GOT3 (cell line): ENCODE data around the gene GPATCH1.
"Not testable (repeated sequence)": the region's sequence is repeated elsewhere in the genome, so short reads cannot be mapped to it uniquely, and the experiment has no call there.

Experiments used
- DNase-seq: peaks from one replicate; lab custom pipeline; 2025; ENCODE audit warnings: mixed read lengths; lab: John Stamatoyannopoulos, UW

Gene GPATCH1

DNA sequence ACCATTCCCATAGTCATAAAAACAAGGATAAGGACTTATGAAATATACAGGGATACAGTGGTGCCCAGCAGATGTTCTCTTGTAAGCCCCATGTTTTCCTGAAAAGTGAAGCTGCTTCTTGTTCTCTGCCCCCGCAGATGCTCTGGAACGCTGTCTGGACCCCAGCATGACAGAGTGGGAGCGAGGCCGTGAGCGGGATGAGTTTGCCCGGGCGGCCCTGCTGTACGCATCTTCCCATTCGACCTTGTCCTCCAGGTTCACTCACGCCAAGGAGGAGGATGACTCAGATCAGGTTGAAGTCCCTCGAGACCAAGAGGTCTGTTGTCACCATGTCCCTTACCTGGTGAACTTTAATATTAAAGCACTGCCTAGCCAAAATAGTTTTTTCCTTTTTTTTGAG lies 30.6 kb downstream of the GPATCH1 start:
- DNase-seq, result no peak

- no peak for DNase-seq
These were observed 33.3 kb downstream of the GPATCH1 start for GRCh38 chr19:33114312-33114711.

DNA sequence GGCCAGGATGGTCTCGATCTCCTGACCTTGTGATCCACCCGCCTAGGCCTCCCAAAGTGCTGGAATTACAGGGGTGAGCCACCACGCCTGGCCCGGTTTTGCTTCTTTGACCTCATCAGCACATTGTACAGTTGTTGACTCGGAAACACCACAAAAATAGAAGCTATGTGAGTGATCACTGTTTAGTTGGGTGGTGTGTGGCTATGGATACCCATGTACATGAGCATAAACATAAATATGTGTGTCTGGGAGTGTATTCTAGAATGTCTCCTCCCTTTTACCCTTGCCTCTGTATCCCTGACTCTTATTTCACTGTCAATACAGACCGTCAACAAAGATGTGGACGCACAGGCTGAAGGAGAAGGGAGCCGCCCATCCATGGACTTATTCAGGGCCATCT lies 36.5 kb downstream of the GPATCH1 start:
- DNase-seq, result no peak

GRCh38 chr19:33118643-33119042 lies 37.7 kb downstream of the GPATCH1 start:
- DNase-seq, result no peak

- no peak for DNase-seq
These were observed 43.5 kb downstream of the GPATCH1 start for GRCh38 chr19:33124207-33125098.

- DNase-seq, result no peak
These were observed 45.0 kb downstream of the GPATCH1 start for GRCh38 chr19:33125929-33126388.

DNA sequence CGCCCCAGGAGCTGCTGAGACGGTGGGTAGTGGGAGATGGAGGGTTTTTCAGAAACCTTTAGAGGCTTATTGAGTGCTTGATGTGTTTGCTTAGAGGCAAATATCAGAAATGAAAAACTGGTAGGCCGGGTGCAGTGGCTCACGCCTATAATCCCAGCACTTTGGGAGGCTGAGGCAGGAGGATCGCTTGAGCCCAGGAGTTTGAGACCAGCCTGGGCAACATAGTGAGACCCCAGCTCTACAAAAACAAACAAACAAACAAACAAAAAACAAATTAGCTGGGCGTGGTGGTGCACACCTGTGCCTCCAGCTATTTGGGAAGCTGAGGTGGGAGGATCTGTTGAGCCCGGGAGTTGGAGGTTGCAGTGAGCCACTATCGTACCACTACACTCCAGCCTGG lies 45.7 kb downstream of the GPATCH1 start:
- DNase-seq, result not testable (repeated sequence)

- no peak for DNase-seq
These were observed 48.9 kb downstream of the GPATCH1 start for GRCh38 chr19:33129901-33130300.

DNA sequence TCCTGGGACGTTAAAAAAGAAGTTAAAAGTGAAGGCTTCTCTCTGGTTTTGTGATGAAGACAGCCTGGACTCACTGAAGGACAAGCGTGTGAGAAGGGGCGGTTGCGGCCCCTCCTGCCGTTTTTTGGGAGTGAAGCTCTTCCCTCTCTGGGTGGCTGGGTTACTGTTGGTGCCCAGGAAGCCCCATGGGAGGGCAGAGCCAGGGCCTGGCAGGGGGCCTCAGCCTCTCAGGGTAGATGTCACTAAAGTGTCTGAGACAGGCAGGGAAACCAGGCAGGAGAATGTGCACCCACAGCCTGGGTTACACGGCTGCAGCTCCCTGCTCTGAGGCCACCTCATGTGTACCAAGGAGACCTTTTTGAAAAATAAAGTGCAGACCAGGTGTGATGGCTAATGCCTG lies 49.5 kb downstream of the GPATCH1 start:
- DNase-seq, result no peak

GRCh38 chr19:33132021-33132420 lies 51.0 kb downstream of the GPATCH1 start, which contains the start of gene WDR88:
Gene WDR88, plus strand, starts transcription at chr19:33132114. Its CDS starts 56 bp downstream, at chr19:33132170.
- no peak for DNase-seq

DNA sequence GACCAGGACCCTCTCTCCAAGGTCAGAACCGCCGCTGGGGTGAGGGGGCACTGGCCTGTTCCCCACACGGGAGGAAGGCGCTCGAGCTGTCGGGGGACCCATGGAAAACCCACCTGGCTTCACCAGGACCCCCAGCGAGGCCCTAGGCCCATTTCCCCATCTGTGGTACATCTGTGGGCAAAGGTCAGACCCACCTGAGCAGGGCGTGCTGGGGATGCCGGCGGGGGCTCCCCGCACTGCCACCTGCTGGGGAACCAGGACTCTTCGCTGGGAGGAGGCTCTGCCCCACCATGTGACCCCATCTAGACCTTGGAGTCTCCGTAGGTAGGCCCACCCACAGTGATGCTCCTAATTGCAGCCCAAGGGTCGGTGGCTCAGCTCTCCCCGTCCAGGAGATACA lies 51.4 kb downstream of the GPATCH1 start:
- DNase-seq, result no peak

GRCh38 chr19:33133438-33134031 lies 52.6 kb downstream of the GPATCH1 start:
- no peak for DNase-seq

DNA sequence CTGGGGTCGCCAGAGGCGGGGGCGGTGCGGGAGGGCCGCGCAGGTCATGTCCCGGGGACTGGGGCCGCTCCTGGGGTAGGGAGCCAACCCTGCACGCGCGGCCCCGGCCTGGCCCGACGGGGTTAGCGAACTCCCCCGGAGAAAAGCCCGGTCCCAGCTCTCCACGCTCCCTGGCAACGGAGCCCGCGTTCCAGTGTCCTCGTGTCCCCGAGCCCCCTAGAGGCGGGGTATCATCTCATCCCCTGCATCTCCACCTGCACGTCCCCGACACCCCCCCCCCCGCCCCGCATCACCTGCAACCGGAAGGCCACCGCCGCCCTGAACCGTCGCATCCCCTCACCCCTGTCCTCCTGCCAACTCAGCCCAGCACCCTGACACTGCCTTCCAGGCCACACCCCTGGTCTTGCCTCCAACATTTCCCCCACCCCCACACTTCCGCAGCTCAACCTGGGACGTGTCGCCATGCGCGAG lies 53.6 kb downstream of the GPATCH1 start:
- DNase-seq, result no peak

- no peak for DNase-seq
These were observed 58.2 kb downstream of the GPATCH1 start for GRCh38 chr19:33139165-33139564.

DNA sequence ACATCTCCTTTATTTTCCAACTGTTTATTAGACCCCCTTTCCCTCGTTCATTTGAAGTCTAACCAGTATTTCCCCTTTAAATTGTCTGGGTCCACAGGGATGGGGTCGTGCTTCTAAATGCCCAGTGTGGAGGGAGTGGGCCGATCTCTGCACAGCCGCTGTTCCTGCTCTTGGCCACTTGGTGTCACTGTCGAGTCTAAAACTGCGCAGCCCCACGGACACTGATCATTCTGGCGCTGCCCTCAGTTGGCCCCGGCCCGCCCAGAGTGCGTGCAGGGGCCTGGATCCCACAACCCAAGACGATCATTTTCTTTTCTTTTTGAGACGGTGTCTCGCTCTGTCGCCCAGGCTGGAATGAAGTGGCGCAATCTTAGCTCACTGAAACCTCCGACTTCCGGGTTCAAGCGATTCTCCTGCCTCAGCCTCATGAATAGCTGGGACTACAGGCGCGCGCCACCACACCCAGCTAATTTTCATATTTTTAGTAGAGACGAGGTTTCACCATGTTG lies 63.0 kb downstream of the GPATCH1 start:
- no peak for DNase-seq

DNA sequence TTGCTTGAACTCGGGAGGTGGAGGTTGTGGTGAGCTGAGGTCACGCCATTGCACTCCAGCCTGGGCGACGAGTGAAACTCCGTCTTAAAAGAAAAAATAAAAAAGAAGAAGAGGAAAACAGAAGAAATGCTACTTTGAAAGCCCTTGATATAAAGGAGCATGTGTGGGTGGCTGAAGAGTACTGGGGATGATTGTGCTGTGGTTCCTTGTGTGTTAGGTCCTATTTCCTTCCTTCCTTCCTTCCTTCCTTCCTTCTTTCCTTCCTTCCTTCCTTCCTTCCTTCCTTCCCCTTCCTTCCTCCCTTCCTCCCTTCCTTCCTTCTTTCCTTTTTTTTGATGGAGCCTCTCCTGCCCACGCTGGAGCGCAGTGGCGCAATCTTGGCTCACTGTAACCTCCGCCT lies 65.2 kb downstream of the GPATCH1 start:
- no peak for DNase-seq

- DNase-seq, result no peak
These were observed 66.6 kb downstream of the GPATCH1 start for GRCh38 chr19:33147538-33147937.

DNA sequence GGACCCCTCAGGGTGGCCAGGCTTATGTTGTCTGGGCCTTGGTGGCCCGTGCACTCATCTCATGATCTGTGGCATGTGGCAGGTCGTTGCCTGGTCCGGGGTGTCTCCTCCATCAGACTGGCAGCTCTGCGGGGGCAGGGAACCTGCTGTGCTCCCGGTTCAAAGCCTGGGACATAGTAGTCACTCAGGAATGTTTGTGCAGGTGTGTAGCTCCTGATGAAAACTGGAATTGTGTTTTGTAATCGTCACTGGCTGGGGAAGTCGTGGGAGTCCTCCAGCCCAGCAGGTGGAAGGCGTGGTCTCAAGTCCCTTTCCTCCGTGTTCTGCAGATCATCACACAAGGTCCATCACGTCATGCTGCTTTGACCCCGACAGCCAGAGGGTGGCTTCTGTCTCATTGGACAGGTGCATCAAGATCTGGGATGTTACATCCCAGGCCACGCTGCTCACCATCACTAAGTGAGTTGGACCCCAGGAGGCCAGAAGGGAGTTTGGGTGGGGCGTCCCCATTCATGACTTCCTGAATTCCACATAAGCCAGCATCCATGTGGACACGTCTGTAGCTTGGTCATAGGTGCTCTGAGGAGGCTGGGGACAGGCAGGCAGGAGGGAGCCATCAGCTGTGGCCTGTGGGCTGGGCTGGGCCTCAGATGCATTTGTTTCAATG lies 70.0 kb downstream of the GPATCH1 start:
- no peak for DNase-seq

- DNase-seq, result no peak
These were observed 71.2 kb downstream of the GPATCH1 start for GRCh38 chr19:33152176-33152575.

- DNase-seq, result not testable (repeated sequence)
These were observed 71.6 kb downstream of the GPATCH1 start for GRCh38 chr19:33152625-33153024.

- DNase-seq, result not testable (repeated sequence)
These were observed 73.3 kb downstream of the GPATCH1 start for GRCh38 chr19:33154313-33154712.

DNA sequence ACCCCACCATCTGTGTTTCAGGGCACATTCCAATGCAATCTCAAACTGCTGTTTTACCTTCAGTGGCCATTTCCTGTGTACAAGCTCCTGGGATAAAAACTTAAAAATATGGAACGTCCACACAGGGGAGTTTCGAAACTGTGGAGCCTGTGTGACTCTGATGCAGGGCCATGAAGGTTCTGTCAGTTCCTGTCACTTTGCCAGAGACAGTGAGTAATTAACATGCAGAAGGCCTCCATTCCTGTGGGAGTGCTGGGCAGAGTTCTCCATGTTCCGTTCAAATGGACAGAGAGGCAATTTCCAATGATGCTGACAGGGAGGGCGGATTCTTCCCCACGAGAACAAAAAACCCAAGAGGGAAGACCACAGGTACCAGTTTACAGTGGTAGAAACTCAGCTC lies 75.4 kb downstream of the GPATCH1 start:
- DNase-seq, result no peak
